Femur (tissue), 1 donor: ENCODE data around the gene MAP2.

Source experiments
- DNase-seq: peaks from one replicate; pipeline ENCODE4 v3.0.0-alpha.2; 2017

Gene MAP2

GRCh38 chr2:209423562-209424198, at the start of gene MAP2:
Gene MAP2, plus strand, starts transcription at chr2:209424047. Its CDS starts 229,124 bp downstream, at chr2:209653171.
- peak; percentile 91 for DNase-seq

- no peak for DNase-seq
These were observed 47.2 kb upstream of the MAP2 start for GRCh38 chr2:209376686-209377085.

GRCh38 chr2:209380293-209380692, 43.6 kb upstream of the MAP2 start:
- no peak for DNase-seq

- no peak for DNase-seq
These were observed 42.8 kb upstream of the MAP2 start for GRCh38 chr2:209381091-209381490.

- DNase-seq, result no peak
These were observed 41.1 kb upstream of the MAP2 start for GRCh38 chr2:209382775-209383174.

GRCh38 chr2:209383212-209383611, 40.6 kb upstream of the MAP2 start:
- DNase-seq, result no peak

- no peak for DNase-seq
These were observed 36.5 kb upstream of the MAP2 start for GRCh38 chr2:209387389-209387788.

- DNase-seq, result no peak
These were observed 35.3 kb upstream of the MAP2 start for GRCh38 chr2:209388446-209389037.

- DNase-seq, result no peak
These were observed 34.7 kb upstream of the MAP2 start for GRCh38 chr2:209389171-209389618.

- no peak for DNase-seq
These were observed 33.0 kb upstream of the MAP2 start for GRCh38 chr2:209390839-209391238.

GRCh38 chr2:209391776-209392401, 32.0 kb upstream of the MAP2 start:
- no peak for DNase-seq

- DNase-seq, result no peak
These were observed 28.6 kb upstream of the MAP2 start for GRCh38 chr2:209395229-209395628.

- no peak for DNase-seq
These were observed 28.2 kb upstream of the MAP2 start for GRCh38 chr2:209395652-209396051.

GRCh38 chr2:209398463-209398862, 25.4 kb upstream of the MAP2 start:
- DNase-seq, result no peak

- no peak for DNase-seq
These were observed 22.1 kb upstream of the MAP2 start for GRCh38 chr2:209401788-209402187.

- DNase-seq, result no peak
These were observed 12.6 kb upstream of the MAP2 start for GRCh38 chr2:209411296-209411695.

GRCh38 chr2:209411718-209412117, 12.1 kb upstream of the MAP2 start:
- no peak for DNase-seq

GRCh38 chr2:209413311-209414014, 10.4 kb upstream of the MAP2 start:
- no peak for DNase-seq

GRCh38 chr2:209416913-209417312, 6.9 kb upstream of the MAP2 start:
- no peak for DNase-seq

- no peak for DNase-seq
These were observed 1.6 kb upstream of the MAP2 start for GRCh38 chr2:209422191-209422754.

GRCh38 chr2:209424199-209424701, 403 bp downstream of the MAP2 start:
- no peak for DNase-seq

GRCh38 chr2:209424781-209425470, 1.1 kb downstream of the MAP2 start:
- no peak for DNase-seq
